ENCODE data around the gene CARS2.
"Not testable (repeated sequence)": the region's sequence is repeated elsewhere in the genome, so short reads cannot be mapped to it uniquely, and the experiment has no call there.

The CARS2 gene, protein sequence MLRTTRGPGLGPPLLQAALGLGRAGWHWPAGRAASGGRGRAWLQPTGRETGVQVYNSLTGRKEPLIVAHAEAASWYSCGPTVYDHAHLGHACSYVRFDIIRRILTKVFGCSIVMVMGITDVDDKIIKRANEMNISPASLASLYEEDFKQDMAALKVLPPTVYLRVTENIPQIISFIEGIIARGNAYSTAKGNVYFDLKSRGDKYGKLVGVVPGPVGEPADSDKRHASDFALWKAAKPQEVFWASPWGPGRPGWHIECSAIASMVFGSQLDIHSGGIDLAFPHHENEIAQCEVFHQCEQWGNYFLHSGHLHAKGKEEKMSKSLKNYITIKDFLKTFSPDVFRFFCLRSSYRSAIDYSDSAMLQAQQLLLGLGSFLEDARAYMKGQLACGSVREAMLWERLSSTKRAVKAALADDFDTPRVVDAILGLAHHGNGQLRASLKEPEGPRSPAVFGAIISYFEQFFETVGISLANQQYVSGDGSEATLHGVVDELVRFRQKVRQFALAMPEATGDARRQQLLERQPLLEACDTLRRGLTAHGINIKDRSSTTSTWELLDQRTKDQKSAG

DNA sequence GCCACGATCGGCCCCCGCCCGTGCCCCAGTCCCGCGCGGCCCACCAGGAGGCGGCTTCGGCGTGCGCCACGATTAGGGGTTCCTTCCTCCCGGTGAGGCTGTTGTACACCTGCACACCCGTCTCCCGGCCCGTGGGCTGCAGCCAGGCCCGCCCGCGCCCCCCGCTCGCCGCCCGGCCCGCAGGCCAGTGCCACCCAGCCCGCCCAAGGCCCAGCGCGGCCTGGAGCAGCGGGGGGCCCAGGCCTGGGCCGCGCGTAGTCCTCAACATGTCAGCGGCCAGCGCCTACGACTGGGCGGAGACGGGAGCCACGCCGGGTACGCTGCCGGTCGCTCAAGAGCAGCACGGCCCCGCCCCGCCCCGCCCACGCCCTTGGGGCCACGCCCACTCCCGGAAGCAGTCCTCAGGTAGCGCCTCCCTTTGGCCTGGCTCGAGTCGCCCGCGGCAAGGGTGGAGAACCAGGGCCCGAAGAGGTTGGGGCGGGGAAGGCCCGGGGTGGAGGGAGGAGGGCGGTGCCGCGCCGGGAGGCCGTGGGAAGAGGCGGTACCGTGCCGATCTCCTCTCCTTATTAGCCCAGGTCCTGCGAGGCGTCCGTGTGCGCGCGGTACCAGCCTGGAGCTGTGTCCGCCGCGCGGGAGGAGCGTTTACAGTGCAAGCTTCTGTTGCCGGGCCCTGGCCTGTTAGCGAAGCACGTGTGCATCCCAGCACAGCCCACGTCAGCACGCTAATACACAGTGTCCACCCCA, at the start of gene CARS2:
Gene CARS2 (minus strand): TSS at position 291 of the 744 bp plus-strand sequence. CDS start 23 bp downstream, at position 268.
- peak; percentile 81 for DNase-seq (ENCODE audit: low read depth, low spot score)

DNA sequence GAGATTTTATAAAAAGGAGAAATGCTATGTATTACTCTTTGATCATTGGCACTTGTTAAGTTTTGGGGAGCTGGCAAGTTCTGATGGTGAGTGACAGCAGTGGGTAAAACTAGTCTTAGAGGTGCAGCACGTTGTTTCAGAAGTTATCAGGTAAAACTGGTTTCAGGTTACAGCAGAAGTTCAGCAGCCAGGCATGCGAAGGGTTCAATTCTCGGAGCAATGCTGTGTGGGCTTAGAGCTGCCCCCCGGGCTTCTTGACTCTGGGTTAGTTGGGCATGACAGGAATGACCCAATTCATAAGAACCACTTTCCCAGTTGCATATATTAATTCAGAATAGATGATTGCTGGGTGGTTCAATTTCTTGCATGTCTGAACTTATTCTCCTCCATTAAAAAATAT, 42.4 kb upstream of the CARS2 start:
- no peak for DNase-seq (ENCODE audit: low read depth, low spot score)

DNA sequence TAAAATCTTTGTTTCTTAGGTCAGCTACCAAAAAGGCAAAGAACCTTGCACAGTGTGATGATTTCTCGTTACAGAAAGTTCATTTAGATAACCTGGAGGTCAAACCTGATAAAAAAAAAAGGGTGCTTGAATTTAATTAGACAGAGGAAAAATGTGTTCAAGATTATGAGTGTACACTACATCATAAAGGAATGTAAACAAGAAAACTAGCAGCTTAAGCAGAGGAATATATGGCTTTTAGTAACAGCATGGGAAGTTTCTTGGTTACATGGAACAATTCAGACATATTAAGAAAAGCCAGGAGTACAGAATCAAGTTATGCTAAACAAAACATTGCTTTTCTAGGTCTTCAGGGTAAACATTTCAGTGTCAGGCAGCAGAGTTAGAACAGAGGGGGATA, 40.5 kb upstream of the CARS2 start:
- no peak for DNase-seq (ENCODE audit: low read depth, low spot score)

DNA sequence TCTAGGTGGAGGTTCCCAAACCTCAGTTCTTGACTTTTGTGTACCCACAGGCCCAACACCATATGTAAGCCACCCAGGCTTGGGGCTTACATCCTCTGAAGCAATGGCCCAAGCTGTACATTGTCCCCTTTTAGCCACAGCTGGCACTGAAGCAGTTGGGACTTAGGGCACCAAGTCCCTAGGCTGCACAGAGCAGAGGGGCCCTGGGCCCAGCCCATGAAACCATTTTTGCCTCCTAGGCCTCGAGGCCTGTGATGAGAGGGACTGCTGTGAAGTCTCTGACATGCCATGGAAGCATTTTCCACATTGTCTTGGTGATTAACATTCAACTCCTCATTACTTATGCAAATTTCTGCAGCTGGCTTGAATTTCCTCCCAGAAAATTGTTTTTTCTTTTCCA, 37.8 kb upstream of the CARS2 start:
- no peak for DNase-seq (ENCODE audit: low read depth, low spot score)

DNA sequence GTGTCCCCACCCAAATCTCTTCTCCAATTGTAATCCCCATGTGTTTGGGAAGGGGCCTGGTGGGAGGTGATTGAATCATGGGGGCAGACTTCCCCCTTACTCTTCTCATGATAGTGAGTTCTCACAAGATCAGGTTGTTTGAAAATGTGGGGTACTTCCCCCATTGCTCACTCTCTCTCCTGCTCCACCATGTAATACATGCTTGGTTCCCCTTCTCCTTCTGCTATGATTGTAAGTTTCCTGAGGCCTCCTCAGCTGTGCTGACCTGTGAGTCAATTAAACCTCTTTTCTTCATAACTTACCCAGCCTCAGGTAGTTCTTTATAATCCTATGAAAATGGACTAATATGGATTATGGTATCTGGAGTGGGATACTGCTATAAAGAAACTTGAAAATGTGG, 31.6 kb upstream of the CARS2 start:
- no peak for DNase-seq (ENCODE audit: low read depth, low spot score)

DNA sequence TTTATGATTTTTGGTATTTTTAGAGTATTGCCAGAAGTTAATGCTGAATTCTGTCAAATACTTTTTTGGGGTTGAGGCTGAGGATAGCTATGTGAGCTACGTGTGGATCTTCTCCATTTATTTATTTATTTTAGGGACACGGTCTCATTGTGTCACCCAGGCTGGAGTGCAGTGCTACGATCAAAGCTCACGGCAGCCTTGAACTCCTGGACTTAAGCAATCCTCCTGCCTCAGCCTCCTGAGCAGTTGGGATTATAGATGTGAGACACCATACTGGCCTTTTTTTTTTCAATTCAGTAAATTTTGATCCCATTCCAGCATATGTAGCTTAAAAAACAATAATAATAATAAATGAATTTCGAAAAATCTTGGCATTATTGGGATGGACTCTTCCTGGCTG, 28.6 kb upstream of the CARS2 start:
- no peak for DNase-seq (ENCODE audit: low read depth, low spot score)

DNA sequence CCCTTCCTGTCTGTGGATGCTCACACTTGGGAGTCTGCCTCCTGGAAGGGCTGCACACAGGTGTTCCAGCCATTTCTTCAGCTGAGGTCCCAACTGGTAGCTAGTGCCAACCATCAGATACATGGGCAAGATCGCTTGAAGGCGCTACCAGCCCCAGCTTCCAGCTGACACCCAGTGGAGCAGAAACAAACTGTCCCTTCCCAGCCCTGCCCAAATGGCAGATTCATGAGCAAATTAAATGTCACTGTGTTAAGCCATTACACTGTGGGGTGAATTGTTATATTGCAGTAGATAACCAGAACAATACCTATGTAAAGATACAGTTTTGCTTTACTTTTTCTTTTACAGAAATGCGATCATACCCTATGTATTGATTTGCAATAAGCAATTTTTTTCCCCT, 25.2 kb upstream of the CARS2 start:
- DNase-seq (ENCODE audit: low read depth, low spot score), result no peak

DNA sequence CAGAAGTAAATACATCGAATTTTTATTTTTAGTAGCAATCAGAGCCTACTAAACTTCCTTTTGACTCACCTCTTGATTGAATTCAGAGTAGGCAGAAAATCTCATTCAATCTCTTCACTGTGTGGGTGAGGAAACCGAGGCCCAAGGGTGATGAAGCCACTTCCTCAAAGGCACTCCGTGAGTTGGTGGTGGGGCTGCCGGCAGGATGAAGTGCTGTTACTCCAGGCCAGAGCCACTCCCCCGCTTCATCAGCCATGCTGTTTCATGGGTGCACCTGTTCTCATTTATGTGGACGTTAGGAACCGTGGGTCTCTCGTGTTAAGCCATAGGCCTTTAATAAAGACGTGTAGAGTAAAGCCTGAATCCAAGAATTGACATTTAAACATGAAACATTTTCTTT, 20.8 kb upstream of the CARS2 start:
- no peak for DNase-seq (ENCODE audit: low read depth, low spot score)

DNA sequence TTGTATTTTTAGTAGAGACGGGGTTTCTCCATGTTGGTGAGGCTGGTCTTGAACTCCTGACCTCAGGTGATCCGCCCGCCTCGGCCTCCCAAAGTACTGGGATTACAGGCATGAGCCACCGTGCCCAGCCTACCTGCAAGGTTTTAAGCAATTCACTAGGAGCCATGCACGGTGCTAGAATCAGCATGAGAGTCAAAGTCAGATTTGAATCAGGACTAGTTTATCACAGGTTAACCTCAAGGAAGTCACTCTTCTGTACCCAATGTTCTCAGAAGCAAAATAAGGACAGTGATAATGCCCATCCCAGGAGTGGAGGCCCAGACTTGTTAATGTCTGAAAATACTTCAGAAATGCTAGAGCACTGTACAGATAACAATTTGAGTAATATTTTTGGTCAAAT, 20.2 kb upstream of the CARS2 start:
- DNase-seq (ENCODE audit: low read depth, low spot score), result not testable (repeated sequence)

DNA sequence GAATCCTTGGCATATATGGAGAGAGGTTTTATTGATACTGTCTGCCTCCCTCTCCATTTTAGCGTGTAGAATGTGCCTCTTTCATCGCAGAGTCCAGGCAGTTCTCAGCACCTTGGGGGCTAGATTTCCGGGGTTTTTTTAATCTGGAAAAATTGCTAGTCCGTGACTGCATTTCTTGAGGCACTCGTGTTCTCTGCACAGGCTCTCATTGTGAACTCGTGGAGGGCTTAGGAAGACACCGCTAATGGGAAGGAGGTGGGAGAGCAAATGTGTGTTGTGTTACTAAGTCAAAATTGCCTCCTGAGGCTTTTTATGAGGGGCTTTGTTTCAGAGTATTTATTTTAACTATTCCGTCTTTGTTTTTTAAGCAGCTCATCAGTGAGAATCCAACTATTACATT, 17.7 kb upstream of the CARS2 start:
- DNase-seq (ENCODE audit: low read depth, low spot score), result no peak

DNA sequence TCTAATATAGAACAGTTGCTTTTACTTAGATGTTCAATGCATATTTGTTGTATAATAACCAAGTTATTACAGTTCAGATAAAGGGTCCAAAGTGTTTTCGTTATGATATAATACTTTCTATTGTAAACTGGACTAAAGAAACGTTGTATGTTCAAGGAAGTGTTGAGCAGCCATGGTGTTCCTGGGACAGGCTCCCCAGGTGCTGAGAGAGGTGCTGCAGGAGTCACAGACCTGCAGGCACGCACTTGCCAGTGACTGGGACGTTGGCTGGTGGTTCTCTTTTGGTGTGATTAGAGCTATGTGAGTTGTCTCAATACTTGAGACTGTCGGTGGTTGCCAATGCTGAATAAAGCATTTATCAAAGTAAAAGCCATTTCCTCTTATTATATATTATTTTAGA, 17.1 kb upstream of the CARS2 start:
- no peak for DNase-seq (ENCODE audit: low read depth, low spot score)

DNA sequence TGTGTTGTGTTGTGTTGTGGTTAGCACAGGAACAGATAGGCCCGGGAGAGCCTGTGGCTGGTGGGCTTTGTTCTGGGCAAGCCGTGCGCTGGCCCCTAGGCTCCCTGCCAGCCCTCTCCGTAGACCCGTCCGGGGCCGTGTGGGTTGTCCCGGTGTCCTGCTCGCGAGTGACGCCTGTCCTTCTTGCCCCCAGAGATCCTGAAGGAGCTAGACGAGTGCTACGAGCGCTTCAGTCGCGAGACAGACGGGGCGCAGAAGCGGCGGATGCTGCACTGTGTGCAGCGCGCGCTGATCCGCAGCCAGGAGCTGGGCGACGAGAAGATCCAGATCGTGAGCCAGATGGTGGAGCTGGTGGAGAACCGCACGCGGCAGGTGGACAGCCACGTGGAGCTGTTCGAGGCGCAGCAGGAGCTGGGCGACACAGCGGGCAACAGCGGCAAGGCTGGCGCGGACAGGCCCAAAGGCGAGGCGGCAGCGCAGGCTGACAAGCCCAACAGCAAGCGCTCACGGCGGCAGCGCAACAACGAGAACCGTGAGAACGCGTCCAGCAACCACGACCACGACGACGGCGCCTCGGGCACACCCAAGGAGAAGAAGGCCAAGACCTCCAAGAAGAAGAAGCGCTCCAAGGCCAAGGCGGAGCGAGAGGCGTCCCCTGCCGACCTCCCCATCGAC, 13.3 kb upstream of the CARS2 start:
- DNase-seq (ENCODE audit: low read depth, low spot score), result no peak

DNA sequence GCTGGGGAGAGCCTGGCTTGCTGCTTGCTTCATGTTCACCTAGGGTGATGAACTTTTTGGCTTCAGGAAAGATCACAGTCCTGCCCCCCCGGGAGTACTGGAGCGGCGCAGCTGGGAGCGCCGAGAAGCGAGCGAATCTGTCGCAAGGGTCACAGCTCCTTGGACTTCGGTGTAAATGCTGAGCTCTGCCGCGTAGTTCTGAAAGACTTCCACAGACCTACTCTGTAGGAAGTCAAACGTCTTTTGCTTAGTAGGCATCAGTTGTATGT, 10.3 kb upstream of the CARS2 start:
- DNase-seq (ENCODE audit: low read depth, low spot score), result no peak

DNA sequence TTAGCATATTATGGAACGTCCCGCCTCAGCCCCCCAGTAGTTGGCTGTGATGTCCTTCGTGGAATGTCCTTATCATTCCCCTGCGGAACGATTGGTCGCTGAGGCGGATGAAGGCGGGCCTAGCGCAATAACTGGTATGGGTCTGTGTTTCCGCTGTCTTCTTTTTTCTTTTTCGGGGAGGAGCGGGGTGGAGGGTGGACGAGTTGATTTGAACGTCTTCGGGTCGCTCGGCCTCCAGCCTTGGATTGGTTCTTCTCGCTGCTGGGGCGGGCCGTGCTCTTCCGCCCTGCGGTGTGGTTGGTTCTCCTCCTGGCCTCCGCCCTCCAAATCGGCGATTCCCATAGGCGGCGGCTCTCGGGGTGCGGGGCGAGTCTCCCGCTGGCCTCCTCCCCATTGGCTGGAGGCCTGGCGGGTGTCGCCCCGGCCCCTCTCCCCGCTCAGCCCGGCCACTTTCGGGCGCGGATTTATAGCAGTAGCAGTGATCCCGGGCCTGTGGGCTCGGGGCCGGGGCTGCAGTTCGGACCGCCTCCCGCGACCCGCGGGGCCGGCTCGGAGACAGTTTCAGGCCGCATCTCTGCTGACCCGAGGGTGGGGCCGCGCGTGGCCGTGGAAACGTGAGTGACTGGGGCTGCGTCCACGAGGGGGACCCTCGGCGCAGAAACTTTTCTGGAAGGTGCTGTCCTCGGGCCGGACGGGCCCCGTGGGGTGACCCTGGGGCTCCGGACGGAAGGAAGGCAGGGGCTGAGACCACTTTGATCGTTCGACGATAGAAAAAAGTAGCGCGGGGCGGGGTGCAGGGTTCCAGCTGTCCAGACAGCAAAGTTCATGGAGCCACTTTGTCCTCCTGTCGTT, 9.7 kb upstream of the CARS2 start:
- DNase-seq (ENCODE audit: low read depth, low spot score), result peak; percentile 98

DNA sequence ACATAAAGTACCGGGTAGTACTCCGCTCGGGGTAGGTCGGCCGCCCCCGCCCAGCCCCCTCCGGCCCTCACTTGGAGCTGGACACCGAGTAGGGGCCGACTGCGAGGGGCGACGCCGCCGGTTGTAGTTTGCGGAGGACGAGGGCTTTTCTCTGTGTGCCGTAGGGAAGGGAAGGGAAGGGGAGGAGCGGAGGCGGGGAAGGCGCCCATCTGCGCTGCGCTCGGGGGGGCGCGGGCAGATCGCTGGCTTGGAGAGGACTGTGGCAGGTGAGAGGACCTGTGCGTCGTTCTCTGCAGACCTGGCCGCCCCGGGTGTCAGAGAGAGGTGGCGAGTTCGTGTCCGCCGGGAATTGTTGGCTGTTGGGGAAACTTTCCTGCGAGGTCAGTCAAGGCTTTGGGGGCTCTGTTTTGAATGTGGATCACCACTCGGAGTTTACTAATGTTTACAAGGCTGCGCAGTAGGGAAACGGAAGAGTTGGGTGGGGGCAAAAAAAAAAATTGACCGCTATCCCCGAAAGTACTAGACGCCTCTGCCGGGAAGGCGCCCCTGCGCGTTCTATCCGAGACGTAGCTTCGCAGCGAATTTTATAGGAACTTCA, 9.0 kb upstream of the CARS2 start:
- DNase-seq (ENCODE audit: low read depth, low spot score), result no peak

DNA sequence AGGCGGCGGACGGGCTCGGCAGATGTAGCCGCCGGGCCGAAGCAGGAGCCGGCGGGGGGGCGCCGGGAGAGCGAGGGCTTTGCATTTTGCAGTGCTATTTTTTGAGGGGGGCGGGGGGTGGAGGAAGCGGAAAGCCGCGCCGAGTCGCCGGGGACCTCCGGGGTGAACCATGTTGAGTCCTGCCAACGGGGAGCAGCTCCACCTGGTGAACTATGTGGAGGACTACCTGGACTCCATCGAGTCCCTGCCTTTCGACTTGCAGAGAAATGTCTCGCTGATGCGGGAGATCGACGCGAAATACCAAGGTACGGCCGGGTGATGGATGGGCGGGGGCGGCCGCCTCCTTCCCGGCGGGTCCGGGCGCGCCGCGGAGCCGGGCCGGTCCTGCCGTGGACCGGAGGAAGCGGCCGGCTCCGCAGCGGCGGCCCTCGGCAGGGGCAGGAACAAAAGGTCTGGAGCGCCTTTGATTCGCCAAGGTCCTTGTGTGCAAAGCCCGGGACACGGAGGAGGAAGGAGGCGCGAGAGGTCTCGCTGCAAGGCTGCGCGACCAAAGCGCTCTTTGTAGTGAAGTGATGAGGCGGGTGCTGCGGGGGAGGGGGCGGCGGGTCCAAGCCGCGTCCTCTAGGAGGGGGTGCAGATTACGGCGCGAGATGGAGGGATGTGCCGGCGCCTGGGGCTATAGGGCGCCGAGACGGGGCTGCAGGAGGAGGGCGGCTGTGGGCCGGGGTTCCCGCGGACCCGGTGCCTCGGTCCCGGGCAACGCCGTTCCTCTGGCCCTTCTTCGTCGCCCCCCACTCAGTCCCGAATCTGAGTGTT, 8.3 kb upstream of the CARS2 start:
- no peak for DNase-seq (ENCODE audit: low read depth, low spot score)

DNA sequence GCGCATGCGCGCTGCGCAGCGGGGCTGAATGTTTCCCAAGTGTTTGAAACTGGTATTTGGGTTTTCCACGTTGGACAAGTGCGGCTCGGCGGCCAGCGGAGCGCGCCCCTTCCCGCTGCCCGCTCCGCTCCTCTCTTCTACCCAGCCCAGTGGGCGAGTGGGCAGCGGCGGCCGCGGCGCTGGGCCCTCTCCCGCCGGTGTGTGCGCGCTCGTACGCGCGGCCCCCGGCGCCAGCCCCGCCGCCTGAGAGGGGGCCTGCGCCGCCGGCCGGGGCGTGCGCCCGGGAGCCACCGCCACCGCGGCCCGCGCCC, 7.7 kb upstream of the CARS2 start, which contains the start of gene ING1:
Gene ING1 (plus strand): TSS at position 59 of the 311 bp plus-strand sequence. CDS start 450 bp downstream, outside the sequence.
- DNase-seq (ENCODE audit: low read depth, low spot score), result no peak

DNA sequence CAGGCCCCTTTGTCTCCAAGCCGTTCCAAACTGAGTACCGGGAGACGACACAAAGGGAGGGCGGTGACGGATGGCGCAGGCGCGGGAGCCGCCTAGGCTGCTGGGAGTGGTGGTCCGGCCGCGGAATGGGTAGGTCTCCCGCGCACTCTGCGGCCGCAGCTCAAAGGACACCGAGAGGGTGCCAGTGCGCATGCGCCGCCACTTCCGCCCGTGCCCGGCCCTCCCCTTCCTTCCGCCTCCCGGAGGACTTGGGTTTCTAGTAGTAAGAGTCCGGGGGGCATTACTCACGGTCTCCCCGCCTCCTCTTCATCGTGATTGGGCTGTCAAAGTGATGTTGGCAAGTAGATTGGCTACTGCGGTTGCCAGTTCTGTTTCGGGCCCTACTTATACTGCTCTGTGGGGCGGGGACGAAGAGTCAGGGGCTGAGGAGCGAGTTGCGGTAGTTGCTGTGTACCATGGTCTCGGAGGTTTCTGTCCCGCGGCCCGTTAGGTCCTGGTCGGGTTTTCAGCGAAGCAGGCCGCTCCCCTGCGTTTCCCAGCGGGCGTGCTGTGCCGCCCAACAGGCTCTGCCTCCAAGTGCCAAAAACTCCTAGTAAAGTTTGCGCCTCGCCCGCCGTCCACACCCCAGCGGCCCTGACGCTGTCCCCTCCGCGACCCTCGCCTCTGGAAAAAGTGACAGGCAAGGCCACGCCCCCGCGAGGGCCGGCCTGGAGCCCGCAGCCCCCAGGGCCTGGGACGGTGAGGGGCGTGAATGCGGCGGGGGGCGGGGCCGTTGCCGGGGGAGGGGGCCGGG, 7.1 kb upstream of the CARS2 start:
- peak; percentile 99 for DNase-seq (ENCODE audit: low read depth, low spot score)

DNA sequence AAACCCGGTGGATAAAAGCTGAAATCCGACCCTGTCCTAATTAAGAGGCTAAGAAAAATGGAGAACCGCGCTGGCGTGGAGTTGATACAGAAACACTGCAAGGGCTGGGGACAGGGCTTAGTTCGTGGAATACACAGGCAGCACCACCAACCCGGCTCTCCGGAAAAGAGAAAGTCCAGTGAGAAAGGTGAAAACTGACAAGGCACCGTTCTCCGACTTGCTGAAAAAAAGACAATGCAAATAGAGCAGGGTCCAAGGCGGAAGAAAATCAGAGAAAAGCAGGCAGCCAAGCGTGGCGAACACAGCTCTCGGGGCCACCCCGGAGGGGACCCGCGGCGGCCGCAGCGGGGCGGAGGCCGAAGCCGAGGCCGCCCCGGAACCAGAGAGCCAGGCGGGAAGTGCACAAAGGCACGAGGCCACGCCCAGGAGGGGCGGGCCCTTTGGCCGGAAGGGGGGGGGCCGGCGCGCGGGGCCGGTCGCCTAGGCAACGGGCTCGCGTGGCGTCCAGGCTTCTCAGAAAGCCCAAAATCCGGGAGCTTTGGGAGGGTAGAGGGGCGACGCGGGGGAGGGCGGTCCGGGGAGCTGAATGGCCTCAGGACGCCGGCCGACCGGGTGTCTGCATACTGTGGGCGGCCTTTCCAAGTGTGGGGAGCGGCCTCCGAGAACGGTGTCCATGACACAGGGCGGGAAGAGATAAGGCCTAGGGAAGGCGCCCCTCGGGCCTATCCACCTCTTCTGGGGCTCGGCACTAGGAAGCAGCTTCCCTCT, 6.3 kb upstream of the CARS2 start:
- DNase-seq (ENCODE audit: low read depth, low spot score), result no peak
